SK-N-SH treated with all-trans-retinoic acid at 6 μM for 48 hours (cell line): Measurements from ENCODE around the gene COPS2.

ENCODE experiments used
- ARNTL ChIP-seq: fragments of 450-650 bp; formaldehyde crosslinking; IDR thresholded peaks from 2 replicates; pipeline ENCODE4 v1.5.0; 2020; ENCODE audit warnings: low read depth, mild to moderate bottlenecking, moderate library complexity, borderline replicate concordance
- CREB5 ChIP-seq: fragments of 250-450 bp; sonication (Bioruptor Pico); IDR thresholded peaks from 2 replicates; pipeline ENCODE4 v1.5.1; 2020; ENCODE audit warnings: low read depth, mild to moderate bottlenecking, moderate library complexity
- CSDC2 ChIP-seq: fragments of 250-450 bp; sonication (Bioruptor Pico); IDR thresholded peaks from 2 replicates; pipeline ENCODE4 v1.5.0; 2020; ENCODE audit warnings: mild to moderate bottlenecking, moderate library complexity
- CSRNP3 ChIP-seq: fragments of 250-450 bp; sonication (Bioruptor Pico); IDR thresholded peaks from 2 replicates; pipeline ENCODE4 v1.5.1; 2021; ENCODE audit warnings: mild to moderate bottlenecking, moderate library complexity
- ESRRG ChIP-seq: fragments of 250-450 bp; sonication (Bioruptor Pico); IDR thresholded peaks from 2 replicates; pipeline ENCODE4 v1.6.1; 2021; ENCODE audit warnings: mild to moderate bottlenecking
- OSR1 ChIP-seq: fragments of 250-450 bp; sonication (Bioruptor Pico); IDR thresholded peaks from 2 replicates; pipeline ENCODE4 v1.8.0; 2022; ENCODE audit warnings: moderate library complexity, mild to moderate bottlenecking, inconsistent platforms
- POU6F1 ChIP-seq: fragments of 250-450 bp; sonication (Bioruptor Pico); IDR thresholded peaks from 2 replicates; pipeline ENCODE4 v1.8.0; 2021; ENCODE audit warnings: low read depth, mild to moderate bottlenecking, moderate library complexity, borderline replicate concordance
- RARB ChIP-seq: fragments of 250-450 bp; sonication (Bioruptor Pico); IDR thresholded peaks from 2 replicates; pipeline ENCODE4 v1.8.0; 2021; ENCODE audit warnings: mild to moderate bottlenecking, moderate library complexity
- ZC3H10 ChIP-seq: fragments of 250-450 bp; sonication (Bioruptor Pico); IDR thresholded peaks from 2 replicates; pipeline ENCODE4 v1.5.1; 2021; ENCODE audit warnings: mild to moderate bottlenecking, moderate library complexity
- ZFP3 ChIP-seq: fragments of 250-450 bp; sonication (Bioruptor Pico); IDR thresholded peaks from 2 replicates; pipeline ENCODE4 v1.5.0; 2020; ENCODE audit warnings: mild to moderate bottlenecking, moderate library complexity
- ZNF70 ChIP-seq: fragments of 450-650 bp; formaldehyde crosslinking; IDR thresholded peaks from 2 replicates; pipeline ENCODE4 v1.5.0; 2020; ENCODE audit warnings: mild to moderate bottlenecking, moderate library complexity

- TF ChIP-seq ARNTL = no peak
- no peak for TF ChIP-seq OSR1 (CRISPR knock-in tag)
- no peak for TF ChIP-seq POU6F1 (CRISPR knock-in tag)
- no peak for TF ChIP-seq ZFP3 (CRISPR knock-in tag)
- no peak for TF ChIP-seq ESRRG
- TF ChIP-seq RARB (CRISPR knock-in tag) = no peak
- no peak for TF ChIP-seq ZC3H10 (CRISPR knock-in tag)
- no peak for TF ChIP-seq CSDC2 (CRISPR knock-in tag)
- no peak for TF ChIP-seq CREB5 (CRISPR knock-in tag)
- TF ChIP-seq CSRNP3 = no peak
- TF ChIP-seq ZNF70 = no peak
Observed at GRCh38 chr15:49079340-49080039, 75.9 kb downstream of the COPS2 start.
